Vagina (tissue), 2 donors: ENCODE data around the gene KCNN3. TPM values are rescaled to one million over a fixed set of nuclear protein-coding genes. Genes with fewer than 3 reads are reported as not detected.

Source experiments
- DNase-seq, 2 donors: peaks; one replicate each; pipeline ENCODE4 v3.0.0-alpha.2; 2017; ENCODE audit errors: extremely low spot score in 2 of 2
- H3K27ac ChIP-seq: fragments of 200-600 bp; sonication (generic); one replicate; pipeline ENCODE4 v1.5.1; 2019
- H3K27me3 ChIP-seq: fragments of 200-600 bp; sonication (generic); one replicate; pipeline ENCODE4 v1.5.1; 2019
- H3K36me3 ChIP-seq, 2 donors: fragments of 200-600 bp; sonication (generic); one replicate each; pipeline ENCODE4 v1.5.1; 2017 to 2019
- H3K4me1 ChIP-seq: fragments of 200-600 bp; sonication (generic); one replicate; pipeline ENCODE4 v1.5.1; 2019
- H3K4me3 ChIP-seq, 2 donors: fragments of 200-600 bp; sonication (generic); 1 replicate in 1 of 2; 2 replicates in 1 of 2; pipeline ENCODE4 v1.5.1; 2016 to 2019
- H3K9me3 ChIP-seq: fragments of 200-600 bp; sonication (generic); one replicate; pipeline ENCODE4 v1.5.1; 2019
- POLR2A ChIP-seq, 2 donors: fragments of 450-650 bp; IDR thresholded peaks; one replicate each; pipeline ENCODE4 v1.6.1; 2017; ENCODE audit warnings: antibody characterized with exemption in 2 of 2, mild to moderate bottlenecking in 2 of 2, moderate library complexity in 2 of 2
- POLR2AphosphoS5 ChIP-seq, 2 donors: sonication (generic); formaldehyde crosslinking; IDR thresholded peaks; one replicate each; pipeline ENCODE4 v1.9.0; 2017; ENCODE audit warnings: antibody characterized with exemption in 2 of 2, mild to moderate bottlenecking in 2 of 2, low read depth in 1 of 2; ENCODE audit not compliant: insufficient read depth in 1 of 2
- intact Hi-C: fragments of 100-400 bp; cut with DNase I; formaldehyde crosslinking; loops from one replicate; pipeline ENCODE4 v1.15.1; 2023
- total RNA-seq: library from RNA; depleted of rRNA; stranded (reverse); fragments of >200 nt; gene quantifications from one replicate; pipeline ENCODE4 v1.2.3, GENCODE V29; 2016
- TF ChIP-seq, protein P1 (sequence below), 3 experiments: fragments of 450-650 bp in 2 of 3; fragments of 200-600 bp in 1 of 3; sonication (generic) in 1 of 3; IDR thresholded peaks; one replicate each; pipeline ENCODE4 v1.5.1; 2017 to 2019; ENCODE audit warnings: antibody characterized with exemption in 3 of 3, mild to moderate bottlenecking in 2 of 3, moderate library complexity in 2 of 3

KCNN3 gene
- total RNA-seq, 1 donor from 2014 or later: 7.4 TPM

GRCh38 chr1:154818911-154819310 is 51.2 kb downstream of the KCNN3 start:
- Histone ChIP-seq H3K36me3 (no peaks in the 10 kb centered on the region), H3K4me3 (no peak overlapping the region), H3K27ac (no peak overlapping the region), H3K27me3 (no peaks in the 10 kb centered on the region), H3K9me3 (no peaks in the 10 kb centered on the region), H3K4me1 (peaks cover 10% of the 10 kb centered on the region)
- intact Hi-C loops: no loop called here
- no peak for DNase-seq
- TF ChIP-seq, protein P1, sequence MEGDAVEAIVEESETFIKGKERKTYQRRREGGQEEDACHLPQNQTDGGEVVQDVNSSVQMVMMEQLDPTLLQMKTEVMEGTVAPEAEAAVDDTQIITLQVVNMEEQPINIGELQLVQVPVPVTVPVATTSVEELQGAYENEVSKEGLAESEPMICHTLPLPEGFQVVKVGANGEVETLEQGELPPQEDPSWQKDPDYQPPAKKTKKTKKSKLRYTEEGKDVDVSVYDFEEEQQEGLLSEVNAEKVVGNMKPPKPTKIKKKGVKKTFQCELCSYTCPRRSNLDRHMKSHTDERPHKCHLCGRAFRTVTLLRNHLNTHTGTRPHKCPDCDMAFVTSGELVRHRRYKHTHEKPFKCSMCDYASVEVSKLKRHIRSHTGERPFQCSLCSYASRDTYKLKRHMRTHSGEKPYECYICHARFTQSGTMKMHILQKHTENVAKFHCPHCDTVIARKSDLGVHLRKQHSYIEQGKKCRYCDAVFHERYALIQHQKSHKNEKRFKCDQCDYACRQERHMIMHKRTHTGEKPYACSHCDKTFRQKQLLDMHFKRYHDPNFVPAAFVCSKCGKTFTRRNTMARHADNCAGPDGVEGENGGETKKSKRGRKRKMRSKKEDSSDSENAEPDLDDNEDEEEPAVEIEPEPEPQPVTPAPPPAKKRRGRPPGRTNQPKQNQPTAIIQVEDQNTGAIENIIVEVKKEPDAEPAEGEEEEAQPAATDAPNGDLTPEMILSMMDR (IDR thresholded peaks at IDR 0.05): no peak
- TF ChIP-seq POLR2A (IDR thresholded peaks at IDR 0.05): no peak
- no peak for TF ChIP-seq POLR2AphosphoS5 (IDR thresholded peaks at IDR 0.05; ENCODE audit: insufficient read depth in 1 of 2, low read depth in 1 of 2)

DNA sequence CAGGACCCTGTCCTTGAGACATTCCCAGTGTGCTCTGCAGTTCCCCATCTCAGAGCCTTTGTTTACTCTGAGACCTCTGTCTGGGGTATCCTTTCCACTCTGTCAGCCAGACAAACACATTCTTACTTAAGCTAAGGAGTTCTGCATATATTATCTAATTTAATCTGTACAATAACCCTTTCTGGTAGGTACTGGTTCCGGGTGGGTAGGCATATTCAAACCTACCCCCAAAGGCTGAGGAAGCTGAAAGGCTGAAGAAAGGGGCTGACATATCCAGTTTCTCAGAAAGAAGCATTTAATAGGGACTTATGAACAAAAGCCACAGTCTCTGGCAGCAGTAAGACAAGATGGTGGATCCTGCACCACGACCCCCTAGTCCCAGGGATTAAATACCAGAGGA is 53.1 kb downstream of the KCNN3 start:
- Histone ChIP-seq H3K4me3 (no peak overlapping the region), H3K27me3 (no peaks in the 10 kb centered on the region), H3K9me3 (no peaks in the 10 kb centered on the region), H3K4me1 (peaks cover 10% of the 10 kb centered on the region), H3K27ac (no peak overlapping the region), H3K36me3 (no peaks in the 10 kb centered on the region)
- no peak for DNase-seq
- TF ChIP-seq POLR2A (IDR thresholded peaks at IDR 0.05): no peak
- TF ChIP-seq, protein P1 (IDR thresholded peaks at IDR 0.05): no peak
- no peak for TF ChIP-seq POLR2AphosphoS5 (IDR thresholded peaks at IDR 0.05; ENCODE audit: insufficient read depth in 1 of 2, low read depth in 1 of 2)
- intact Hi-C loops: no loop called here

DNA sequence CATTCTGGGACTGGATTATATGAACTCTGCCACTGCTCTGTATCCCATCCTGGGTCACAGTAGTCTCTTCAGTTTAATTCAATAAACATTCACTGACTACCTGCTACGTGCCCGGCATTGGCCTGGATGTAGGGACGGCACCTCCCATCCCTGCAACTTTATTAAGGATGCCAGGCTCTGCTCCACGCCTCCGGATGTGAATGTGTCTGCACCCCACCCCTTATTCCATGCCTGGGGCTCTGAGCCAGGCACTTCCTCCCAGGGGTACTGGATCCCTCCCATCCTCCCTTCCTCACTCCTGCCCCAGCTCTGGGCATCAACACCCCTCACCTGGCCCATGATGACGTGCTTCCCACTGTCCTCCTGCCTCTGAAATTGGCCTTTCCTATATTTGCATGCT is 53.7 kb downstream of the KCNN3 start:
- TF ChIP-seq POLR2A (IDR thresholded peaks at IDR 0.05) (no peak), POLR2AphosphoS5 (IDR thresholded peaks at IDR 0.05; ENCODE audit: insufficient read depth in 1 of 2, low read depth in 1 of 2) (no peak)
- TF ChIP-seq, protein P1 (IDR thresholded peaks at IDR 0.05): no peak
- Histone ChIP-seq H3K4me3 (no peak overlapping the region), H3K27me3 (no peaks in the 10 kb centered on the region), H3K9me3 (no peaks in the 10 kb centered on the region), H3K36me3 (no peaks in the 10 kb centered on the region), H3K4me1 (peaks cover 10% of the 10 kb centered on the region), H3K27ac (no peak overlapping the region)
- DNase-seq: no peak
- intact Hi-C loops: no loop called here

- Histone ChIP-seq H3K27ac (no peak overlapping the region), H3K36me3 (no peaks in the 10 kb centered on the region), H3K4me1 (peaks cover 12% of the 10 kb centered on the region), H3K4me3 (no peak overlapping the region), H3K9me3 (no peaks in the 10 kb centered on the region), H3K27me3 (no peaks in the 10 kb centered on the region)
- no peak for DNase-seq
- intact Hi-C loops: loop anchor here (5.0 kb wide), 1 partner anchor 328 kb away; the partner anchor contains the start of gene DPM3
- no peak for TF ChIP-seq POLR2AphosphoS5 (IDR thresholded peaks at IDR 0.05; ENCODE audit: insufficient read depth in 1 of 2, low read depth in 1 of 2)
- TF ChIP-seq POLR2A (IDR thresholded peaks at IDR 0.05): no peak
- TF ChIP-seq, protein P1 (IDR thresholded peaks at IDR 0.05): no peak
These were observed 56.1 kb downstream of the KCNN3 start for GRCh38 chr1:154813846-154814505.

DNA sequence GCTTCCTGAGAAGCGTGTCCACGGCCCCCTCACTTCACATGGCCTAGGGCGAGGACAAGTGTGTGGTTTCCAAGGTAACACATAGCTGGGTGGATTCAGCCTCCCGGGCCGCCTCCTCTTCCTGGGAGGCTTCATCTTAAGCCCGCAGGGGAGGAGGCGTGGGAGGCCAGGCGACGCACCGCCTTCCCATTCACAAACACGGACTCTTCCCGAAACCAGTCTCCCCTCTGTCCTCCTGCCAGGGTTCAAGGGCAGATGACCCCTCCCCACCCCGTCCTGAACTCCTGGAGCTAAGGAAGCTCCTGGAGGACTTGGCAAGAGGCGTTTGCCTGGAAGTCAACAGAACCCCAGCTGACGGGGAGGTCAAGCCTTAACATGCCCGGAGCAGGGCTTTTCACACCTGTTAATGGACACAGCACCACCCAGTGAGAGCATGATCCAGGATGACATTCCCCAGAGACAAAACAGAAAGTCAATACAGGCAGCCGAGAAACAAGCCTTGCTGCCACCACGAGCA is 56.7 kb downstream of the KCNN3 start:
- Histone ChIP-seq H3K36me3 (no peaks in the 10 kb centered on the region), H3K9me3 (no peaks in the 10 kb centered on the region), H3K4me1 (peaks cover 12% of the 10 kb centered on the region), H3K4me3 (no peak overlapping the region), H3K27ac (no peak overlapping the region), H3K27me3 (no peaks in the 10 kb centered on the region)
- DNase-seq: no peak
- TF ChIP-seq POLR2AphosphoS5 (IDR thresholded peaks at IDR 0.05; ENCODE audit: insufficient read depth in 1 of 2, low read depth in 1 of 2): peak in 1 of 2 donors; percentile 23
- TF ChIP-seq, protein P1 (IDR thresholded peaks at IDR 0.05): no peak
- TF ChIP-seq POLR2A (IDR thresholded peaks at IDR 0.05): no peak
- intact Hi-C loops: loop anchor here (5.0 kb wide), 1 partner anchor 329 kb away; the partner anchor contains the start of gene DPM3
